NCI-H748 (cell line): ENCODE results near the gene ANKS1B.
"Not testable (repeated sequence)": the region's sequence is repeated elsewhere in the genome, so short reads cannot be mapped to it uniquely, and the experiment has no call there.

Experiments used
- DNase-seq: peaks from one replicate; lab custom pipeline; 2025; ENCODE audit not compliant: unreplicated experiment; lab: John Stamatoyannopoulos, UW

Gene ANKS1B

GRCh38 chr12:98980508-98980907 lies 1004.2 kb downstream of the ANKS1B start:
- no peak for DNase-seq

GRCh38 chr12:98977186-98977585 lies 1007.5 kb downstream of the ANKS1B start:
- no peak for DNase-seq

- DNase-seq: no peak
These were observed 1009.9 kb downstream of the ANKS1B start for GRCh38 chr12:98974767-98975381.

DNA sequence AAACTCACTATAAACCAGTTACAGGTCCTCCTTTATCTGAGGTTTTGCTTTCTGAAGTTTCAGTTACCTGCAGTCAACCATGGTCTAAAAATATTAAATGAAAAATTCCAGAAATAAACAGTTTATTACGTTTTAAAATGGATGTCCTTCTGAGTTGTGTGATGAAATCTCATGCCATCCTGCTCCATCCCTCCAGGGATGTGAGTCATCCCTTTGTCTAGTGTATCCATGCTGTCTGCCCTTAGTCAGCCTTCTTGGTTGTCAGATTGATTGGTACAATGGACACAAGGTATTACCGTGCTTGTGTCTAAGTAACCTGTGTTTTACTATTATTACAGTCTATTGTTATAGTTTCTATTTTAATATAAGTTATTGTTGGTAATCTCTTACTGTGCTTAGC lies 1011.3 kb downstream of the ANKS1B start:
- DNase-seq: no peak

DNA sequence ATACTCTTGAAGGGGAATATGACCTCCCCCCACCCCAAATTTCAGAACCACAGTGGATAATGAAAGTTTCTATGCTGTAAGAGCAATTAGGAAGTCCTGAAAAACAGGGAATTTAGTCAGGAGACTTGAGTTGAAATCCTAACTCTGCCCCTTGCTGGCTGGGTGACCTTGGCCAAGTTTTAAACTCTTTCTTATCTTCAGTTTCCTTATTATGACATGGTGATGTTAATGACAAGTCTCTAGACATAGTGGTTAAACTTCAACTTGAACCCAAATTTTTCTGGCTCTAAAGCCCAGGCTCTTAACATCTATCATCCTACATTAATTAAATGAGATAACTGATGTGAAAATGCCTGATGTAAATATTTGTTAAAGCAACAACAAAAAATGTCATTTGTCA lies 1013.8 kb downstream of the ANKS1B start:
- DNase-seq: no peak

GRCh38 chr12:98970210-98970609 lies 1014.5 kb downstream of the ANKS1B start:
- no peak for DNase-seq

DNA sequence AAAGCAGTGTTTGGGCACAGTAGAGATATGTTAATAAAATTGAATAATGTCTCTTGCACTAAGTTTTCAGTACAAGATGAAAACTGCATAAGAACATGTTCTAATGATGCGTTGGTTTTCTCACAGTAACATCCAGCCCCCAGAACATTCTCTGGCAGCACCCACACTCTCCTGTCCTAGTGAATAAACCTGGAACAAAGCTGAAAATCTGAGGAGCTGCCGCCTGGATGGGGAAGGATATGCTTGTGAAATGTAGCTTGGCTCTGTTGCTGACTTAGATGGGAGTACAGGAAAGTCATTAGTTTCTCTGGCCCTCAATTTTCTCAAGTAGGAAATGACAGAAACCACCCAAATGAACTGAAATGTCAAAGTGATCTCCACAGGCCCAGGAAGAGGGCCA lies 1015.8 kb downstream of the ANKS1B start:
- DNase-seq: no peak

GRCh38 chr12:98957135-98957534 lies 1027.6 kb downstream of the ANKS1B start:
- DNase-seq: not testable (repeated sequence)

GRCh38 chr12:98955284-98955683 lies 1029.5 kb downstream of the ANKS1B start:
- DNase-seq: peak; percentile 41

DNA sequence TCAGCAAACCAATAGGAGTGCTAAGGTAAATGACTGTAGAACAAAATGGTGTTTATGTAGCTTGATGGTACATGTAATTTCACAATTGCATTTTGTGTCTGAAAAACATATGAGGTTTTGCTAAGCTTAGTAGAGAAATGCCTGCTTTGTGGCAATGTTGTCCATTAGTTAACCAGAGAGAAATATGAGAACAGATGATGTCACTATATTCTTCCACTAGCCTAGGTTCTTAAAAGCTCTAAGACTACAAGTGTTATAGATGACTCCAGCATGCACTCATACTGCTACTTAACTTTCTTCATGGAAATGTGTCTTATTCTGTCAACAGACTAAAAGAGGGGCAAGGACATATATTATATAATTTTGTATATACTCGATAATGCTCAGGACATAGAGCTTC lies 1030.2 kb downstream of the ANKS1B start:
- DNase-seq: no peak

- no peak for DNase-seq
These were observed 1033.3 kb downstream of the ANKS1B start for GRCh38 chr12:98951406-98951805.

DNA sequence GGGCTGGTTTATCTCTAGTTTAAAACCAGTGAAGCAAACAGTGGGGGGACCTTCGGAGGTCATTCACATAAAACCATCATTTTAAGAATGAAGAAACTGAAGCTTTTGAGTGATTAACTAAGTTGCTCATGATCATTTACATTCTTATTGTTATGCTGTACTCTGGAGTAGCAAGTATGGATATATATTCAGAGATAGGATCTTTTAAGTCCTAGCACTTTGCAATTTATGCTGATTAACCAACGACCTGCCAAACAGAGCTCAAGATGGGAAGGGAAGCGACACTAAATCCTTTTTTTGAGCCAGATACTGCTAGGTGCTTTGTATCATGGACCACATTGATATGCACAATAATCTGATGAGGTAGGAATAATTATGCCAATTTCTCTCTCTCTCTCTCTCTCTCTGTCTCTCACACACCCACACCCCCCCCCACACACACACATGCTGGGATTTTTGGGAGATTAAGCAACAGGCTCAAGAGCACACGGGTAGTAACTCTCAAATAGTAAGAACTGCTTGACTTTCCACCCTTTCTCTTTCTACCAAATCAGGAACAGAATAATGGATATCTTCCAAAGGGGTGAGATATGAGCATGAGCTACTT lies 1036.3 kb downstream of the ANKS1B start:
- no peak for DNase-seq

DNA sequence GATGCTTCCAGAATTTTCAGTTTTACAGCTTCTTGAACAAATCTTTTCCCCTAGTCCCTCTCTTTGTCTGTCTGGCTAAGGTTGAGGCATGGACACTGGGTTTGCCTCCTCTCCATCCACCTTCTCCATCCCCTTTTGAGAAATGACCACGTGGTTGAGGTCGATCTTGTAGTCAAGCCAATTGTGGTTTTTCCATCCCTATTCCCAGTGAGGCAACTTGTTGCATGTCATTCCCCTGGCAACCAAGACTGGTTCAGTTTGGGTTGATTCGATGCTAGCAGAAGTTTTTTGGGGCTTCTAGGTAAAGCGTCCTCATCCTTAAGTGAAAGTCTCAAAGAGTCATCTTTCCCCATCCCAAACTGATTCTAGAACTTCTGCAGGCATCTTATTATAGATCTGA lies 1038.9 kb downstream of the ANKS1B start:
- DNase-seq: no peak

DNA sequence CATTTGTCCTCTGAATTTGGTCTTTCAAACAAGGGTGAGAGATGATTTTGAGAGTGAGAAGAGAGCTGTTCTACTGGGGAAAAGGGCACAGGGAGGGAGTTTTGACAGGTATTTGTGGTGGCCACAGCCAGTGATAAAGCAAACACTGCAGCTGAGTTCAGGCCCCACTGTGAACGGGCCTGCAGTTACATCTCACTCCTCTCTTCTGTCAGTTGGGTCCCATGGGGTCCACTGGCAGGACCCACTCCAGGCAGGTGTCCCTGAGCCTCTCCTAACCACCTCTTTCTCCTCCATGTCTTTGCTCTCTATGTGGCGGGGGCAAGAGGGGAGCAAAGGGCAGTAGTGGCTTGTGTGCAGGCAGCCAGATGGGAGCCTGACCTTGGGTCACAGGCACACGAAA lies 1044.8 kb downstream of the ANKS1B start:
- no peak for DNase-seq

GRCh38 chr12:98939350-98939749 lies 1045.4 kb downstream of the ANKS1B start:
- peak; percentile 34 for DNase-seq

- no peak for DNase-seq
These were observed 1048.9 kb downstream of the ANKS1B start for GRCh38 chr12:98935847-98936246.

DNA sequence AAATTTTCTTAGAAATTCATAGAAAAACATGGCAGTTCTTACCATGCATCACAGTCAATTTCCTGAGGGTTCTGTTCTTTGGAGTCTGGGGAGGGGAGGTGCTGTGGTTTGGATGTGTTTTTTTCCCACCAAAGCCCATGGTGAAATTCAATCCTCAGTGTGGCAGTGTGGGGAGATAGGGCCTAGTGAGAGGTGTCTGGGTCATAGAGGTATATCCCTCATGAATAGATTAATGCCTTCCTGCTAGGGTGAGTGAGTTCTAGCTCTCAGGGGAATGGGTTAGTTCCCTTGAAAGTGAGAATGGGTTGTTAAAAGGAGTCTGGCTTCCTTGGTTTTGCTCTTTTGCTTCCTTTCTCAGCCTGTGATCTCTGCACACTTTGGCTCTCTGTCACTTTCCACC lies 1061.9 kb downstream of the ANKS1B start:
- DNase-seq: no peak

DNA sequence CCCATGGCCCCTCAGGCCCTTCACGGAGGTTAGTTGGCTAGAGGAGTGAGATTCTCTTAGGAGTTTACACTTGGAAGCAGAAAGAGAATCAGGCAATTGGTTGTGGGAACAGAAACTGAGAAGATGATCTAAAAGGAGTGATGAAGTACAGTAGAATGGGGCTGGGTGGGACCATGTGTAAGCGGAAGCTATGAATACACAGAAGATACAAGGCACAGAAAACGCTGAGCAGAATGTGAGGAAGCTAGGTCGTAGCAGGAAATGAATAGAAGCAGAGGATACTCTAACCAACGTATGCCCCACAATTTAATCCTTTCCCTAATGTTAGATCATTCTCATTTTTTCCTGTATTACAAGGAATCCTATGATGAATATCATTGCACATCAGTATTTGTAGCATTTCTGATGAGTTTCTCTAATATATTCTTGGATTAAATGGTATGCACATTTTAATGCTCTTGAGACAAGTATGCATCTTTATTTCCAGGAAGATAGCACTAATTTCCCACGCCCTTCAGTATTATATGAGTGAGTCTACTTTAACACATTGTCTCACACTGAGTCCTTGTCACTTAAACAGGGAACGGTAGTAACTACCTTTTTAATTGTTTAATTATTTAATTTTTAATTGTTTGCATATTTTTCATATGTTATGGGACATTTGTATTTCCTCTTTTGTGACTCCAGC lies 1066.4 kb downstream of the ANKS1B start:
- no peak for DNase-seq

- DNase-seq: no peak
These were observed 1068.6 kb downstream of the ANKS1B start for GRCh38 chr12:98916106-98916505.

- DNase-seq: no peak
These were observed 1072.2 kb downstream of the ANKS1B start for GRCh38 chr12:98912401-98912974.

DNA sequence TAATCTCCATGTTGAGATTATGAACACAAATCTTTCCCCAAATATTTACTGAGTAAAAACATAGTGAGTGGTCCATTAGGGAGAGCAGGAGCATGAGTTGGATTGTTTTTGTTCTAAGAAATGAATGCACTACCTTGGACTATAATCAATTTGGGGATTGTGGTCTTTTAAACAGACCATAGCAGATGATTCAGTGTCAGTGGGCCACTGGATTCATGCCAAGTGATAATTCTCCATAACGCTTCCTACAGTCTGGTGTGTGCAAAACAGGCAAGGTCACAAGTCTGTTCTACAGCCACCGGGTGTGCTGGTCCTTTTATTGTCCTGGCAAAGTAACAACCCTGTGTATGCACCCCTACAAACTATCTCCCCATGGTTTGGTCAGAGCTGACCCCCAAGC lies 1073.3 kb downstream of the ANKS1B start:
- DNase-seq: peak; percentile 14

- DNase-seq: peak; percentile 64
These were observed 1075.0 kb downstream of the ANKS1B start for GRCh38 chr12:98909746-98910145.
